ENCODE data around the gene PADI2. TPM values are rescaled to one million over a fixed set of nuclear protein-coding genes. Genes with fewer than 3 reads are reported as not detected.

Gene PADI2
- total and polyA plus RNA-seq, 2 of the 8 experiments (the other 6 are each of a cell fraction or from before 2014, with no cell fraction given): 1.6 to 7.5 TPM

DNA sequence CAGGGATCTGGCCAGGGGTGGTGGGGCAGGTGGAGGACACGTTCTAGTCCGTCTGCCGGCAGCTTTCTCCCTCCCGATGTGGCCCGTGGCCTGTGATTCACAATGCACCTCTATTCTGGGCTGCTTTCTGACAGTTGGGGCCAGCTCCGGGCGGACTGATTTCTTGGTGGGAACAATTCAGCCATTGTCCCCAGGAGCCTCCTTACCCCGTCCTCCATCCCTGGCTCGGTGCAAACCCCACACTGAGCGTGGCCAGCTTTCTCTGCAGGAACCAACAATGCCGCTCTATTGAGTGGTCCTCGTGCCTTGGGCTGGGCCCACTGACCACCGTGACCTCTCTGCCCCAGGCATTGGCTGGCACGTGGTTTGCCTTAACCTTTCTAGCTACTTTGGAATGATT lies 29.7 kb downstream of the PADI2 start (continued):
- TF ChIP-seq, protein P1, sequence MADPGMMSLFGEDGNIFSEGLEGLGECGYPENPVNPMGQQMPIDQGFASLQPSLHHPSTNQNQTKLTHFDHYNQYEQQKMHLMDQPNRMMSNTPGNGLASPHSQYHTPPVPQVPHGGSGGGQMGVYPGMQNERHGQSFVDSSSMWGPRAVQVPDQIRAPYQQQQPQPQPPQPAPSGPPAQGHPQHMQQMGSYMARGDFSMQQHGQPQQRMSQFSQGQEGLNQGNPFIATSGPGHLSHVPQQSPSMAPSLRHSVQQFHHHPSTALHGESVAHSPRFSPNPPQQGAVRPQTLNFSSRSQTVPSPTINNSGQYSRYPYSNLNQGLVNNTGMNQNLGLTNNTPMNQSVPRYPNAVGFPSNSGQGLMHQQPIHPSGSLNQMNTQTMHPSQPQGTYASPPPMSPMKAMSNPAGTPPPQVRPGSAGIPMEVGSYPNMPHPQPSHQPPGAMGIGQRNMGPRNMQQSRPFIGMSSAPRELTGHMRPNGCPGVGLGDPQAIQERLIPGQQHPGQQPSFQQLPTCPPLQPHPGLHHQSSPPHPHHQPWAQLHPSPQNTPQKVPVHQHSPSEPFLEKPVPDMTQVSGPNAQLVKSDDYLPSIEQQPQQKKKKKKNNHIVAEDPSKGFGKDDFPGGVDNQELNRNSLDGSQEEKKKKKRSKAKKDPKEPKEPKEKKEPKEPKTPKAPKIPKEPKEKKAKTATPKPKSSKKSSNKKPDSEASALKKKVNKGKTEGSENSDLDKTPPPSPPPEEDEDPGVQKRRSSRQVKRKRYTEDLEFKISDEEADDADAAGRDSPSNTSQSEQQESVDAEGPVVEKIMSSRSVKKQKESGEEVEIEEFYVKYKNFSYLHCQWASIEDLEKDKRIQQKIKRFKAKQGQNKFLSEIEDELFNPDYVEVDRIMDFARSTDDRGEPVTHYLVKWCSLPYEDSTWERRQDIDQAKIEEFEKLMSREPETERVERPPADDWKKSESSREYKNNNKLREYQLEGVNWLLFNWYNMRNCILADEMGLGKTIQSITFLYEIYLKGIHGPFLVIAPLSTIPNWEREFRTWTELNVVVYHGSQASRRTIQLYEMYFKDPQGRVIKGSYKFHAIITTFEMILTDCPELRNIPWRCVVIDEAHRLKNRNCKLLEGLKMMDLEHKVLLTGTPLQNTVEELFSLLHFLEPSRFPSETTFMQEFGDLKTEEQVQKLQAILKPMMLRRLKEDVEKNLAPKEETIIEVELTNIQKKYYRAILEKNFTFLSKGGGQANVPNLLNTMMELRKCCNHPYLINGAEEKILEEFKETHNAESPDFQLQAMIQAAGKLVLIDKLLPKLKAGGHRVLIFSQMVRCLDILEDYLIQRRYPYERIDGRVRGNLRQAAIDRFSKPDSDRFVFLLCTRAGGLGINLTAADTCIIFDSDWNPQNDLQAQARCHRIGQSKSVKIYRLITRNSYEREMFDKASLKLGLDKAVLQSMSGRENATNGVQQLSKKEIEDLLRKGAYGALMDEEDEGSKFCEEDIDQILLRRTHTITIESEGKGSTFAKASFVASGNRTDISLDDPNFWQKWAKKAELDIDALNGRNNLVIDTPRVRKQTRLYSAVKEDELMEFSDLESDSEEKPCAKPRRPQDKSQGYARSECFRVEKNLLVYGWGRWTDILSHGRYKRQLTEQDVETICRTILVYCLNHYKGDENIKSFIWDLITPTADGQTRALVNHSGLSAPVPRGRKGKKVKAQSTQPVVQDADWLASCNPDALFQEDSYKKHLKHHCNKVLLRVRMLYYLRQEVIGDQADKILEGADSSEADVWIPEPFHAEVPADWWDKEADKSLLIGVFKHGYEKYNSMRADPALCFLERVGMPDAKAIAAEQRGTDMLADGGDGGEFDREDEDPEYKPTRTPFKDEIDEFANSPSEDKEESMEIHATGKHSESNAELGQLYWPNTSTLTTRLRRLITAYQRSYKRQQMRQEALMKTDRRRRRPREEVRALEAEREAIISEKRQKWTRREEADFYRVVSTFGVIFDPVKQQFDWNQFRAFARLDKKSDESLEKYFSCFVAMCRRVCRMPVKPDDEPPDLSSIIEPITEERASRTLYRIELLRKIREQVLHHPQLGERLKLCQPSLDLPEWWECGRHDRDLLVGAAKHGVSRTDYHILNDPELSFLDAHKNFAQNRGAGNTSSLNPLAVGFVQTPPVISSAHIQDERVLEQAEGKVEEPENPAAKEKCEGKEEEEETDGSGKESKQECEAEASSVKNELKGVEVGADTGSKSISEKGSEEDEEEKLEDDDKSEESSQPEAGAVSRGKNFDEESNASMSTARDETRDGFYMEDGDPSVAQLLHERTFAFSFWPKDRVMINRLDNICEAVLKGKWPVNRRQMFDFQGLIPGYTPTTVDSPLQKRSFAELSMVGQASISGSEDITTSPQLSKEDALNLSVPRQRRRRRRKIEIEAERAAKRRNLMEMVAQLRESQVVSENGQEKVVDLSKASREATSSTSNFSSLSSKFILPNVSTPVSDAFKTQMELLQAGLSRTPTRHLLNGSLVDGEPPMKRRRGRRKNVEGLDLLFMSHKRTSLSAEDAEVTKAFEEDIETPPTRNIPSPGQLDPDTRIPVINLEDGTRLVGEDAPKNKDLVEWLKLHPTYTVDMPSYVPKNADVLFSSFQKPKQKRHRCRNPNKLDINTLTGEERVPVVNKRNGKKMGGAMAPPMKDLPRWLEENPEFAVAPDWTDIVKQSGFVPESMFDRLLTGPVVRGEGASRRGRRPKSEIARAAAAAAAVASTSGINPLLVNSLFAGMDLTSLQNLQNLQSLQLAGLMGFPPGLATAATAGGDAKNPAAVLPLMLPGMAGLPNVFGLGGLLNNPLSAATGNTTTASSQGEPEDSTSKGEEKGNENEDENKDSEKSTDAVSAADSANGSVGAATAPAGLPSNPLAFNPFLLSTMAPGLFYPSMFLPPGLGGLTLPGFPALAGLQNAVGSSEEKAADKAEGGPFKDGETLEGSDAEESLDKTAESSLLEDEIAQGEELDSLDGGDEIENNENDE (IDR thresholded peaks at IDR 0.05; ENCODE audit: insufficient replicate concordance, low read length): no peak
- TF ChIP-seq EGR1 (IDR thresholded peaks at IDR 0.05; ENCODE audit: borderline replicate concordance, low read depth, low read length) (no peak), TAF7 (optimal IDR thresholded peaks at IDR 0.05; ENCODE audit: borderline replicate concordance, low read depth, low read length) (no peak), CEBPB (IDR thresholded peaks at IDR 0.05; ENCODE audit: low read depth, low read length) (no peak), SRF (IDR thresholded peaks at IDR 0.05; ENCODE audit: low read depth, low read length) (no peak), TEAD4 (IDR thresholded peaks at IDR 0.05; ENCODE audit: low read depth, low read length) (no peak), HDAC6 (IDR thresholded peaks at IDR 0.05; ENCODE audit: low read depth, low read length) (no peak), CBX5 (IDR thresholded peaks at IDR 0.05; ENCODE audit: low read depth, low read length) (no peak)
- TF ChIP-seq, protein P2, sequence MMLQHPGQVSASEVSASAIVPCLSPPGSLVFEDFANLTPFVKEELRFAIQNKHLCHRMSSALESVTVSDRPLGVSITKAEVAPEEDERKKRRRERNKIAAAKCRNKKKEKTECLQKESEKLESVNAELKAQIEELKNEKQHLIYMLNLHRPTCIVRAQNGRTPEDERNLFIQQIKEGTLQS (IDR thresholded peaks at IDR 0.05; ENCODE audit: insufficient read depth, low read depth, low read length): no peak
